HG03103 (cell line): ENCODE results near the gene BRINP2.

Source experiments
- ATAC-seq: cut with Tn5 transposase; IDR thresholded peaks from one replicate; pipeline ENCODE4 v1.9.1; 2021; ENCODE audit warnings: low read depth; ENCODE audit not compliant: unreplicated experiment

BRINP2 gene

DNA sequence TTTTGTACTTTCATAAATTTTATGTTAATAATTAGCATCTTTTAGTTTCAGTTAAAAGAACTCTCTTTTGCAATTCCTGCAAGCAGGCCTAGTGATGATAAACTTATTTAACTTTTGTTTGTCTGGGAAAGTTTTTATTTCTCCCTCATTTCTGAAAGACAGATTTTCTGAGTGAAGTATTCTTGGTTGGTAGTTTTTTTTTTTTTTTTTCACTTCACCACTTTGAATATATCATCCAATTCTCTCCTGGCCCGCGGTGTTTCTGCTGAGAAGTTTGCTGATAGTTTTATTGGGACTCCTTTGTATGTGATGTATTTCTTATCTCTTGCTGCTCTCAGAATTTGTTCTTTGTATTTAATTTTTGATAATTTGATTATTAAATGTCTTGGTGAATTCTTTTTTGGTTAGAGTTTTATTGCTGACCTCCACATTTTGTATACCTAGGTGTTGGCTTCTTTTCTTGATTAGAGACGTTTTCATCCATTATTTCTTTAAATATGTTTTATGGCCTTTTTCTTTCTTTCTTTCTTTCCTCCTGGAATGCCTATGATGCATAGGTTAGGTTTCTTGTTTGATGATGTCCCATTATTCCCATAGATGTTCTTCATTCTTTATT, 45.9 kb downstream of the BRINP2 start:
- no peak for ATAC-seq

DNA sequence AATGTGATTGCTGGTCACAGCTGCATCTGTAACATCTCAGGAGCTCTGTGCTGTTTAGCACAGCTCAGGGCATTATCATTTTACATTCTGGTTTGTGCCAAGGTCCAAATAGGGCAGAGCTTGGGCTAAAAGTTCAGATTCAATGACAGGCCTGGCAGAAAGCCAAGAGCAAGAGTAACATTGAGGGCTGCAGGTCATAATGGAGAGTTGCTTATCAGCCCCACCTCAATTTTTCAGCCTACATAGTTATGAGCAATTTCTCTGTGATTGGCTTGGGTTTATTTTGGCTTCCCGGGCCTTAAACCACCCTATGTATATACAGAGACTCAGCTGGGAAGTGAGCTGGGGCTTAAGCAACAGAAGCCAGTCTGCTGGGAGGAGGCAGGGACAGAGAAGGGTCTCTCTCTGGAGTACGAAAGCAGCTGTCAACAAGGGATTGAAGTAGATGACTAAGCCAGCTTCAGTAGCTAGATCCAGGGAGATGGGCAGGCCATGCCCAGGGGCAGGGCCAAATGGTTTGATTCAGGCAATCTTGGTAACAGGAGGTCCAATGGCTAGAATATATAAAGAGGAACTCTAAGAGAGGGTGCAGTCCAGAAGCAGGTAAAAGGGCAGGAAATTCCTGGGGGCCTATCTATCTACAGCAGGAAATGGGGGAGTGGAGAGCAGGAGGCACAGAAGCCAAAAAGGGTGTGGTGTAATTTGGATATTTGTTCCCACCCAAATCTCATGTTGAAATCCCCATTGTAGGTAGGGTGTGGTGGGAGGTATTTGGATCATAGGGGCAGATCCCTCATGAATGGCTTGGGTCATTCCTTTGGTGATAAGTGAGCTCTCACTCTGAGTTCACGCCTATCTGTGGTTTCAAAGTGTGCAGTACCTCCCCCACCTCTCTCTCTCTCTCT, 49.0 kb downstream of the BRINP2 start:
- no peak for ATAC-seq

DNA sequence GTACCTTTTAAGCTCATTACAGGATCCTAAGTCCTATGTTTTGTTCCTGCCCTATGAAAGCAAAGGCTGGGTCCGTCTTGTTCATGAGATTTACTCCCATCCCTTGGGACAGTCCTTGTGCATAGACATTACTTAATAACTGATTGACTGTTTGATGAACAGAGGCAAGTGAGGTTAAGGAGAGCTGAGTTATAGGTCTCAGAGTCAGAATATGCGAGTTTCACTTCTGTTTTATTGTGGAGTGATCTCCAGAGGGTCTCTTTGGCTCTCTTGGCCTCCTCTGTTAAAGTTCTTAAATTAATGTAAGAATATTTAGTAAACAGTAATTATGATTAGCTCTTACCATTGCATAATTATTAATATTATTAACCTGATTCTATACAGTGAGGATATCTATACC, 52.6 kb downstream of the BRINP2 start:
- ATAC-seq: peak; percentile 58

DNA sequence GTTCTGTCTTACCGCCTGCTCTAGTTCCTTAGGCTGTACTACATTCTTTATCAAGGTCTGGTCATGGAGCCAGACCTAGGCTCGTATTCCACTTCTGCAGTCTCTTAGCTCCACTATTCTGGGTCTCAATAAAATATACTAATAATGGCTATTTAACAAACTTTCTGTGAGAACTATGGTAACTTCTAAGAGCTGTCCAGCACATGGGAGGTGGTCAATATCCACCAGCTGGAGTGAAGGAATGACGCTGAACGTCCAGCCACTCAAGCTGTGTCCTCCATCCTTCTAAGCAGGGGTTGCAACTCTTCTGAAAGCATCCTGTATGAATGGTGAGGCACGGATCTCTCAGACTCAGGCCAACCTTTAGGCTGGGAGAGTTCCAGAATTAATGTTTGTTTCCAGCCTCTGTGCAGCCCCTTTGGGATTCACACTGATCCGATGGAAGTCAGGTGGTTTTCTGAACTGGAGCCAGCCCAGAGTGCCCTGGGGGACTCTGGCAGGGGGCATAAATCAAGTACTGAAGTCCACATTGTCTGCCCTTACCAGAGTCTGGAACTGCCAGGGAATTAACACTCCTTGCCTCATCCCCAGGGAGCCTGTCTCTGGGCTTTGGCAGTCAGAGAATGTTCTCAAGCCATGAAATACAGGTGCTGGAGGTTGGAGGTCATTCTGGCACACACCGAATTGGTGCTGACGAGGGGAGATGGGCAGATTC, 57.4 kb downstream of the BRINP2 start:
- no peak for ATAC-seq

DNA sequence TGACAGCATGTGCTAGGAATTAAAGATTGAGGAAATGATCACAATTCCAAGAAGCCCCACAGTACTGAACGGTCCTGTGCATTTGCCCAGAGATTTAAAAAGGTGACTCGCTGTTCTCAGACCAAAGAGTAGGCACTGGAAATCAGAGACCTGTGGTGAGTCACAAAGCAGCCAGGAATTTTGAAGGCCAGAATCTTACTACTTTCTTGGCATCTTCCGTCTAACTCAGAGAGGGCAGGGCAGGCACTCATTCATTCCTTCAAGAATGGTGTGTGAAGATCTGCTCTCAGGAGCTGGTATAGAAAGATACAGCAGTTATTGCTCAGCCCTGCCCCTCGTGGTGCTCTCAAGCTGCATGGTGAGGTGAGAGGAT, 57.9 kb downstream of the BRINP2 start:
- ATAC-seq: no peak

DNA sequence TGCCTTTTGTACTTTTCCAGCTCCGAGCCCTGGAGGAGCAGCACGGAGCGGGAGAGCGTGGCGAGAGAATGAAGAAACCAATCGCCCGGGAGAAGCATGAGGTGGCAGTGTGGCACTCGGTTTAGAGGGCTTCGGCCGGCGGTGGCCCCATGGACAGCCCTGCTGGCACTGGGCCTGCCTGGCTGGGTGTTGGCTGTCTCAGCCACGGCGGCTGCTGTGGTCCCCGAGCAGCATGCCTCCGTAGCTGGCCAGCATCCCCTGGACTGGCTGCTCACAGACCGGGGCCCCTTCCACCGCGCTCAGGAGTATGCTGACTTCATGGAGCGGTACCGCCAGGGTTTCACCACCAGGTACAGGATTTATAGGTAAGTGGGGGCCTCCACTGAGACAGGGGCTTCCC, 59.0 kb downstream of the BRINP2 start:
- ATAC-seq: no peak

DNA sequence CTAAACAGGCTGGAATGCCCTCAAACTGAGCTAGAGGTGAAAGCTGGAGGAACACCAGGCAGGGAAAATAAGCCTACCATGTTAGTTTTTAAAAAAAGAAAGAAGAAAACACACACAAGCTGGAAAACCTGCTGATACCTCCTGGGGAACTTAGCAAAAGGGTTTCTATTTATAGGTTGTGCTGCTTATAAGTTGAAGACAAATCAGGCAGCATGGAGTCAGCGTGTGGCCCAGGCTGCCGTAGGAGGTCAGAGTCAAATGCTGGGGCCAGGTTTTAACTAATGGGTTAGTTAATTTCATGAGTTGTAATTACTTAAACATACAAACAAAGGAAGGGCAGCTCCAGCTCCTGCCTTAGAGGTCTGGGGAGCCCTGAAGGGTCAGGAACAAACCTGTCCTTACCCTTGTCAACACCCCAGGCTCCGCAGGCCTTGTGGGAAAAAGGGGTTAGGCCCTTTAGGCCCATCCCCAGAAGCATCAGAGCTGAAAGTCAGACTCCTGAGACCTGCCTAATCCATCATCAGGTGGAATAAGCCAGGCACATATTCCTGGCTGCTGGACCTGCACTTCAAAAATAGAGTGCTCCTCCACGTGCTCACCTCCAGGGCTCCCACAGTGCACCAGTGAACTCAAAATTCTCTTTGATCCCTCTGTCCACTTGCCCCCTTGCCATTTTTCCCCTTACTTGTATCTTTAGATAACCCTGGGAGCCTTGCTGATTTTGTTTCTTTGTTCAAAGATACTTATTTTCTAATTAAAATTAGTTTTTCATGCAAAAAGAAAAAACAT, 59.7 kb downstream of the BRINP2 start:
- ATAC-seq: no peak

DNA sequence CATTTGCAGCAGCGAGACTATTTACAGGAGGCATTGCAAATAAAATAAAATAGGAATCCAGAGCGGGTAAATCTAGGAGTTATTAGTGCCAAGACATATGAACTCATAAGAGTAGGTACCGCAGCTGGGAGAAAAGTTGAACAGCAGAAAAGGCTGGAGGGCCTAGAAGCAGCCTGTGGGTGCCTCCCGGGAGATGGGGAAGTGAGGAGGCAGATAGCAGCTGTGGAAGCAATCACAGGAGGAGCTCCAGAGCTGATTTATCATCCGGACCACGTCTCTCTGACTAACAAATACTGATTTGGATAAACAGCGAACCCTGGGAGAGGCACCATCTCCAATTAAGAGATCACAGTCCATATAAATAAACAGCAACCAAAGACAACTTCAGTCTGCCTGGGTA, 64.6 kb downstream of the BRINP2 start:
- ATAC-seq: no peak

DNA sequence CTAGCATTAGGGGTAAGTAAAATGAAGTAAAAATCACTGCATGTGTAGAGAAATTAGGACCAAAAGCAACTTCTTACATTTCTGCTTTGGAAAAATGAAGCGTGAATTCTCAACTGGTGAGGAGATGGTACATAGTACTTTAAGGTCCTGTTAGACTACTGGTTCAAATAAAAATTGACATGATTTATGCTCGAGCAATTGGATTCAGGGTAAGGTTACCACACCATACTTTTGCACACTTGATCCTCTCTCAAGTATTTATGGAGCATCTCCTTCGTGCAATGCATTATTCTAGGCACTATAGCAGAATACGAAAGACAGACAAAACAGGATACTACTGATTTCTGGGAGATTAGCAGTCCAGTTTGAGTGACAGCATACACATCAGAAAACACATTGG, 66.2 kb downstream of the BRINP2 start:
- no peak for ATAC-seq

DNA sequence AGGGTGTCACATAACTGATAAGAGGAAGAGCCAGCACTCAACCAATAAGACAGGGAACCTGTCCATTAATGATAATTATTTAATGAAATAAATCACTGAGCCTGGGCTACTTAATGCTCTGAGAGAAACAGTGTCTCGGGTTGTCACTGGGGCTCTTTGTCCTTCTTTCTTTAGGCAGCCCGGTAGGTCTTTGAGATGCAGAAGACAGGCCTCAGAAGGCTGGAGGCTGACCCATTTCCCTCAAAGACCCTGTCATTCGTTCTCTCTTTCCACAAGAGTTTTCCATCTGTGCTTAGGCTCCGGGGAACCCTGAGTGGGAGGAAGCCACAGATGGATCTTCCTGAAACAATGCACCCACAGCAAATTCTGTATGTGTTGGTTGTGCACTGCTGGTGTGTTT, 68.2 kb downstream of the BRINP2 start:
- ATAC-seq: no peak

DNA sequence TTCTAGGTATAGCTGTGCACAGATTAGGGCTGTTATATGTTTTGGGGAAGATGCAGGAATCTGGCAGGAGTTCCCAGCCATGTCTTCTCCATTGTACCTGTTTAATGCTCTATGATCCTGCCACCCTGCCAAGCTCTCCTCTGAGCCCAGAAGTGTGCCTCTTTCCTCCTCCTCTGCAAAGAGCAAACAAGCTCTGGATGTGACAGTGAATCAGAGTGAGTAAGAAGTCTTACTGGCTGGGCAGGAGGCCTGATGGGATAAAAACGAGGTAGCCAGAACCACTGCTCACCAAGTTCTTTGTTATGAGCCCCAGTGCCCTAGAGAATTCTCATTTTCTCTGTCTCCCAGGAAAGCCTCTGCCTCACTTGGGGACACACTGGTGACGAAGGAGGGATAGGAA, 69.0 kb downstream of the BRINP2 start:
- ATAC-seq: no peak

DNA sequence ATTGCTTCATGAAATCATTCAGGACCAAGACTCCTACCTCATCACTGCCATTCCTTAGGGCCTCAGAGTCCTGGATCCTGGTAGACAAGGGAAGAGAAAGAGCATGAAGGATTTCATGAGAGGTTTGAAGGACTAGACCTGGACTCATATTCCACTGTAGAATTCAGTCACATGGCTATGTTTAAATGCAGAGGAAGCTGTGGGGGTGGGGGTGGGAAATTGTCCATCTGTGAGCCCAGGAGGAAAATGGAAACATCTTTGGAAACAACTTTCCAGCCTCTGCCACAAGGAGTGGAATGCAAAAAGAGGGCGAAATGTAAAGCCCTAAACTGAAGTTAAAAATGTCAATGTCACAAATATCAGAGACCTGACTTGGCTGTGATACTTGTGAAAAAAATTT, 73.0 kb downstream of the BRINP2 start:
- no peak for ATAC-seq

DNA sequence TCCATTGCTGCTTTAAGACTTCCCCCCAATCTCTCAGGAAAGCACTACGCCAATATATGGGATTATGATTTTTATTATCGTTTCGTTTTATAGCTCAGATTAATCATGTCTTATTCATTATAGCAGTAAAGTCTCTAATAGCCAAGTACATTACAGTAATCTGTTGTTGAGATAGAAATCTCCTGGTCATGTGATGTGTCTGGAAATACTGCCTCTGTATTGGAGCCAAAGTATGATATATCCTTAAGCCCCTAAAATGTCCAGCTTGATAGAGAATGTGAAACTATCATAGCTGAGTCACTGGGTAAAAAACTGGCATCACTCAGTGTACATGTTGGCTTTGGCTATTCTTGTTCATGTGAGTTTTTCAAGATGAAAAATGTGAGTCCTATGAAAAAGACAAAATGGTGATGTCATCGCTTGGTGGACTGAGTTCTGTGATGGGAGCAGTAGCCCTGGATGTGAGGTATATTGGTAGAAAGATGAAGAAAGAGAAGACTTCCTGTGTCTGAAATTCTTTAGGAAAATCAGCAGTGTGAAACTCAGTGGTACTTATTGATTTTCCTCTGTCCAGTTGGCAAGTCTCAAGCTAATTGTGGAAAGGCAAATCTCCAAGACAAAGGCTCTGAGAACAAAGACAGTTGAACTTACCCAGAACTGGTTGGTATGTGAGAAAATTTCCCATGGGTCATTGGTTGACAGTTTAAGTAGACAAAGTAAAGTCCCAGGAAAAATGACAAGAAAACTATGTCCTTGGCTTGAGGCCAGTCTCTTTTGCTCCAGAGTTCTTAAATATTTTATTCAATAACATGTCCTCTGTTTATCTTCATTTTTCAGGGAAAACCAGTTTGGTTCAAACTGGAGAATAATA, 76.2 kb downstream of the BRINP2 start:
- no peak for ATAC-seq

DNA sequence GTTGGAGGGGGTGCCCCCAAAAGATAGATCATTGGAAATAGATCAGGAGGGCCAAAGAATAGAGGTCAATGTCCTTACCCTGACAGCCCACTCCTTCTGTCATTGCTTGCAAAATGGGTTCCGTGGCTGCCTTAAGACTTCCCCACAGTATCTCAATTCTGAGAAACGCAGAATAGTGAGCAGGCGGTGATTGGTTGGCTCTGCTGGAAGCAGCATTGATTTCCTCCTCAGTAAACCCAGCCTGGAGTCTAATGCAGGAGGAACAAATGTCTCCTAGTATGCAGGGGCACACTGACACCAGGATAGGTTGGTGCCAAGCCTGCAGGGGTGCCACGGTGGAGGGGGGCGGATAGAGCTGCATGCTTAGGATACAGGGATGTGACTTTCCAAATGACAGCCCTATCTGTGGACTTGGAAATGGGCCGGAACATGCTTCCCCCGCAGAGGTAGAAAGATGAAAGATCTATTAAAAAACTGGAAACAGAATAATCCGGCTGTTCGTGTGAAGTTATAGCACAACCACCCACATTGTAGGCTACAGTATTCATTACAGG, 76.9 kb downstream of the BRINP2 start:
- no peak for ATAC-seq

DNA sequence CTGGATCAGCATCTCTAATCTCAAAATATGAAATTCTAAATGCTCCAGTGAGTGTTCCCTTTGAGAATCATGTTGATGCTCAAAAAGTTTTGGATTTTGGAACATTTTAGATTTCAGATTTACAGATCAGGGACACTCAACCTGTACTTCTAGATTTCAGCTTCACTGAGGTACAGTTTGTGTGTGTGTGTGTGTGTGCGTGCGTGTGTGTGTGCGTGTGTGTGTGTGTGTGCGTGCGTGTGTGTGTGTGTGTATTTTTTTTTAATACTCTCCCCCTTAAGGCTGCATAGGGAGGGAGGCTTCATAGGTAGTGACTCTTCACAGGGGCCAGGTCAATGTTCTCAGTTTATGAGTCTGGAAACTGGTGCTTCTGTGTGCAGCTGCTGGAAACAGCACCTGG, 77.5 kb downstream of the BRINP2 start:
- ATAC-seq: no peak

DNA sequence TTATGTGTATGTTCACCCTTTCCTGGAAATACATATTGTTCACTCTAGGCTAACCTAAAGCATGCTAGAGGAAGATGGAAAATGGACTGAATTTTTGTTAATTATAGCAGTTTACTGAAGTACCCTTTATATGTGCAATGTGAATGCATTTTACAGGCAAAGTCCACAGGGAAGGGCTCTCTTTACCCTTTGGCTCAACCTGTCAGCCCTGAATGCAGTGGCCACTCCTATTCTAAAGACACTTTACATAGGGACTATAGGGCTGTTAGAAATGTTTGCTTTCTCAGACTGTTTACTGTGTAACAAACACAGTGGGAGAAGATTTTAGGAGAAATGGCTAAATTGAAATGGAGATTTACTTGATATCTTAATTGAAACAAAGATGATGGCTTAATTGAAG, 78.5 kb downstream of the BRINP2 start:
- no peak for ATAC-seq

DNA sequence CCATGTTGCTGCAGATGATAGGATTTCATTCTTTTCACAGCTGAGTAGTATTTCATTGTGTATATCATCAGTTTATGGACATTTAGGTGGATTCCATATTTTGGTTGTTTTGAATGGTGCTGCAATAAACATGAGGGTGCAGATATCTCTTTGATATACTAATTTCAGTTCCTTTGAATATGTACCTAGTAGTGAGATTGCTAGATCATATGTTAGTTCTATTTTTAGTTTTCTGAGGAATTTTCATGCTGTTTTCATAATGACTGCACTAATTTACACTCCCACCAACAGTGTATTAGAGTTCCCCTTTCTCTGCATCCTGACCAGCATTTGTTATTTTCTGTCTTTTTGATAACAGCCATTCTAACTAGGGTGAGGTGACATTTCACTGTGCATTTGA, 82.1 kb downstream of the BRINP2 start:
- no peak for ATAC-seq

DNA sequence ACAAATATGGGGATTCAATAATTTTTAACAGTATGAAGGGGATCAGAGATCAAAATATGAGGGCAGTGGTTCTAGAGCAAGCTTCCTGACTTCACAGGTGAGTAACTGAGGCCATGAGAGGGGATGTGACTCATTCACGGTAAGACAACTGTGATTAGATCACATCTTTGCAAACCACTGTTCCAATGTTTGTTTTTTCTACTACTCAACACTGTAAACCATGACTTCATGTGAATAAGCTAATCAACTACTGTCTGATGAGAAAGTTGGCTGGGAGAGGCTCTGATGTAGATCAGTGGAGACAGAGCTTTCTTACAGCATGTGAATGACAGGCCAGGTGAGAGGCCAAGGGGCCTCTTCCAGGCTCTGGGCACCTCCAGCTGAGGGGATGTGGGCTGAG, 84.7 kb downstream of the BRINP2 start:
- ATAC-seq: no peak

DNA sequence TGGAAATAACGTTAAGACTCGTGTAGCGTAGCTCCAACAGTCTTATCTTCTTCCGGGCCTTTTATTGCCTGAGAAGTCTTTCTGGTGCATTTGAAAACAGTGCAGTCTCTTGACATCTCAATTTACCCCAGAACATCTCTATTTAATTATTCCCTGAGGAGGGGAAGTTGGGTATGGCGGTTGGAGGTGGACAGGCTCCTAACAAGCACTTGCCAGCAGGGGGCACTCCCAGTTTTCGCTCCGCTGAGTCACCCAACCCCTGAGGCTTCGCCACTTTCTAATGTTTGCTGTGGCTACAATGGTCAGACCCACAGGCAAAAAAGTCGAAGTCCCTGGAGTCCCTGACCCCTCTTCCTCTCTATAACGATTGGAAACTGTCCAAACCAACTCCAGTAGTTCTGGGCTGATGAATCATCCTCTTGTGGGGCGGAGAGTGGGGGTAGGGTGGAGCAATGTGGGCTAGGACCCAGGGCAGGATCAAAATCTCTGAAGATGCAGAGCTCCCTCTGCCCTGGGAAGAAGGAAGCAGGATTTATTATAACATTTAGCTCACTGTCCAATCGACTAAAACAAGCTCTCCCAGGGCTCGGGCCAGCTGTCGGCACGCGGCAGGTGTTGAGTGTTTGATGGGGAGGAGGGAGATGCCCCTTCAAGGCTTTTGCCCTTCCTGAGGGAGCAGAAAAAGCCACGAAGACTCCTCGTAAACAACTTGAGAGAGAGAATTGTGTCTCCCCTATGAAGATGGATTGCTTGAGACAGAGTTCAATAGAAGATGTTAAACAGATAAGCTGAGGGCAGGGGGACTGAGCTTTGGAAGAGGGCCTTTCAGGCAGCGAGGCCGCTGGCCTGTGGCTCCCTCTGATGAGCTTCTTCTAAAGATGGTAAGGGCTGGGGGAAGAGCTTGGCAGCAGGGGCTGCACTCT, 85.7 kb downstream of the BRINP2 start:
- no peak for ATAC-seq
